ENCODE data around the gene CHMP2A. TPM values are rescaled to one million over a fixed set of nuclear protein-coding genes. Genes with fewer than 3 reads are reported as not detected.
"Not testable (repeated sequence)": the region's sequence is repeated elsewhere in the genome, so short reads cannot be mapped to it uniquely, and the experiment has no call there.

Gene CHMP2A
- total RNA-seq, 4 donors from 2014 or later = 79.2 to 115 (median 101) TPM

DNA sequence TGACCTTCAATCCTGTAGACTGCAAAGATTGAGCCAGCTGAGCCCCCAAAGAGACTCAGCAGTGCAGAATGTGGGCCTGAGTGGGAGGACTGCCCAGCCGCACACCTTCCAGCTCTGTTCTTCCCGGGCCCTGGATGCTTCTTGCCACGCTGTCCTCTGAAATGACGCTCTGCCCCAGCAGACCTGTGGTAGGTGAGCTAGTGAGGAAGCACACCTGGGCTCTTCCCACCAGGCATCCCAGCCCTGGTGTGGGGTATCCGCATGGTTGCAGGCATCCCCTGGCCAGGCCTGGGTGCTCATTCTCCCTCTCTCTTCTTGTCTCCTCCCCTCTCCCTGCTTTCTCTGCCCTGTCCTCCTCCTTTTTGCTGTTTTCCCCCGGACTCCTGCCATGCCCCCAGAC is 28.1 kb upstream of the CHMP2A start:
- Histone ChIP-seq H3K27ac (no peak overlapping the region), H3K4me1 (peaks cover 0 to 5% (median 3%) of the 10 kb centered on the region in 4 donors), H3K36me3 (peaks cover 0 to 22% (median 0%) of the 10 kb centered on the region in 3 donors), H3K9me3 (no peaks in the 10 kb centered on the region), H3K27me3 (no peaks in the 10 kb centered on the region), H3K4me3 (no peak overlapping the region)
- DNase-seq = no peak
- no peak for TF ChIP-seq CTCF (IDR thresholded peaks at IDR 0.05)
- TF ChIP-seq POLR2A (IDR thresholded peaks at IDR 0.05) = no peak

DNA sequence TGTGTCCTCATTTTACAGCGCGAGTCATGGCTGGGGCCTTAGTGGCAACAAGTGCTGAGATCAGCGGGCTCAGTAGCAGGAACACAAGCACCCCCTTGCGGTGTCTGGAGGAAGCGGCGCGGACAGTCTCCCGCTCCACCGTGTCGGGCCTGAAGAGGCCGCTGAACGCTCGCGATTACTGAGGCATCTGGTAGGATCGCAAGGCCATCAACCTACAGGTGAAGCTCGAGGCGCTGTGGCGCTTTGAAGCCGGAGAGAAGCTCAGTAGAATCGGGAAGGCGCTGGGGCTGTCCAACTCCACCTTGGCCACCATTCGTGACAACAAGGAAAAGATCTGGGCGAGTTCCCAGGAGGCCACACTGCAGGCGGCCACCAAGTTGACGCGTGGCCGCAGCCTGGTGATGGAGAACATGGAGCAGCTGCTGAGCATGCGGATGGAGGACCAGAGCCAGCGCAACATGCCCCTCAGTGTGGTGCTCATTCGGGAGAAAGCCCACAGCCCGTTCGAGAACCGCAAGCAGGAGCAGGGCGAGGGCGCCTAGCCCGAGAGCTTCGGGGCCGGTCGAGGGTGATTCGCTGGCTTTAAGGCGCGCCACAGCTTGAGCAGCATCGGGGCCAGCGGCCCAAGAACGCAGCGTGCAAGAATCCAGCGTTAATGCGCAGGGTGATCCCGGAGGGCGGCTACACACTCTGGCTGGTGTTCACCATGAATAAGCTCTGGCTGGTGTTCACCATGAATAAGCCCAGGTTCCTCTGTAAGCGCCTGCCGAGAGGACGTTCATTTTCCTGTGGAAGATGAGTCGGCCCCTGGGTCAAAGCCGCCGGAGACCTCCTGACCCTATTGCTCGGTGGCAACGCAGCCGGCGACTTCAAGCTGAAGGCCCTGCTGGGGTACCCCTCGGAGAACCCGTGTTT is 26.6 kb upstream of the CHMP2A start:
- Histone ChIP-seq H3K36me3 (peaks cover 0 to 22% (median 0%) of the 10 kb centered on the region in 3 donors), H3K4me1 (peaks cover 0 to 5% (median 3%) of the 10 kb centered on the region in 4 donors), H3K9me3 (no peaks in the 10 kb centered on the region), H3K4me3 (no peak overlapping the region), H3K27me3 (no peaks in the 10 kb centered on the region), H3K27ac (peak overlapping the region in 2 of 4 donors; percentile 45 to 61)
- peak; percentile 77 to 92 (median 81) for DNase-seq
- no peak for TF ChIP-seq POLR2A (IDR thresholded peaks at IDR 0.05)
- peak; percentile 72 to 86 (median 78) for TF ChIP-seq CTCF (IDR thresholded peaks at IDR 0.05)

DNA sequence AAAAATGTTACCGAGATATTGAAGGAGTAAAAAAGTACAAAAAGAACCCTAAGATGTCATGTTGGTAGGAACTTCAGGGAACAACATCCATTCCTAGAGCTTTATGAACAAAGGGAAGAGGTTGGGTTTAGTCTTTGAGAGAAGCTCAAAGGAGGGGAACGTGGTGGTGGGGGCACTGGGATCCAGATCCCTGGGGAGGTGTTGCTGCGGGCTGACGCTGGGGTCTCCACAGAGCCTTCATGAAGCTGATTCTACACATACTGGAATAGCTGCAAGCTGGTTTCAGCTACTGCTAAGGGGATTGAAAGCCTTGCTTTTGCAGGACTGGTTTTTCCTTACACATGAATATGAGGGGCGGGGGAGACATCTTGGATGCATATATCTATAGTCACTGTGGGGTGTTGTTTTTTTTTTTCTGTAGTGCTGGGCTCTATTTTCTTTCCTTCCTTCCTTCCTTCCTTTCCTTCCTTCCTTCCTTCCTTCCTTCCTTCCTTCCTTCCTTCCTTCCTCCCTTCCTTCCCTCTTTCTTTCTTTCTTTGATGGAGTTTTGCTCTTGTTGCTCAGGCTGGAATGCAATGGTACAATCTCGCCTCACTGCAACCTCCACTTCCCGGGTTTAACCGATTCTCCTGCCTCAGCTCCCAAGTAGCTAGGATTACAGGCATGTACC is 24.7 kb upstream of the CHMP2A start:
- H3K9me3 ChIP-seq = no peaks in the 10 kb centered on the region
- H3K36me3 ChIP-seq = peaks cover 0 to 22% (median 0%) of the 10 kb centered on the region in 3 donors
- H3K4me3 ChIP-seq = no peak overlapping the region
- no peak for DNase-seq
- H3K27ac ChIP-seq = no peak overlapping the region
- no peak for TF ChIP-seq POLR2A (IDR thresholded peaks at IDR 0.05)
- no peak for TF ChIP-seq CTCF (IDR thresholded peaks at IDR 0.05)
- no peaks in the 10 kb centered on the region for H3K27me3 ChIP-seq
- H3K4me1 ChIP-seq = peaks cover 0 to 5% (median 4%) of the 10 kb centered on the region in 4 donors

DNA sequence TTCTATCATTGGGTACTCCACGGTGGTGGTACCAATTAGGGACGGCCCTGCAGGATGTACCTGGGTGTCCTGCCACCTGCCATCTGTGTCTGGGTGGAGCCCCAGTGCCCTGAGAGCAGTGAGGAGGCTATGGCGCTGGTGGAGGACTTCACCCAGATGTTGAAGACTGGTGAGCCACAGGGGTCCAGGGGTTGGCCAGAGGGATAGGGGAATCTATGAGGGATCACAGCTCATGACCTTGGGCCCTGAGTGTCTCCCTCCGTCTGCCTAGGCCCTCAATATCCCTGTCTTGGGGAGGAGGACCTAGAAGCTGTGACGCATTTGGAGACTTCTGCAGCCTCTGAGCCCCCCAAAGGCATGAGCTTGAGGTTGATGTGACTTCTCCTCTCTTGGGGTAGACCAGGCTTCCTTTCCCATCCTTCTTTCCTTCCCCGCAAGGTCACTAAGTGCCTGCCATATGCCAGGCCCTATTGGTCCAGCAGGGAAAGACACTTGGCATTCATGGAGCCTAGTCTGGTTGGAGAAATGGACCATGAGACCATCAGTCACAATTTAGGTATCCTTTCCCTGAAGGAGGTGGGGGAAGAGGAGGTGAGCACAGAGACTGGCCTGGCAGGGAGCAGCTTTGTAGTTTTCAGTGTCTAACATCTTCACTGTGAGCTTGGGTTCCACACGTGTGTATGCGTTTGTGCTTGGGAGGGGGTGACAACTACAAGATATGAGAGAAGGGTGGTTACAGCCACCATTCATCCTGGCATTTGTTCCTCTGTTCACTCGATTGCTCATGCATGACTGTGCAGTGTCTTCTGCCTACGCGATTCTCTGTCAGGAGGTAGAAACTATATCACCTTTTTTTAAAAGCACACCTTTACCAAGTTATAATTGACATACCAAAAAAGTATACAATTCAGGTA is 23.4 kb upstream of the CHMP2A start:
- H3K4me1 ChIP-seq = peaks cover 0 to 10% (median 8%) of the 10 kb centered on the region in 4 donors
- H3K9me3 ChIP-seq = no peaks in the 10 kb centered on the region
- H3K27me3 ChIP-seq = no peaks in the 10 kb centered on the region
- H3K4me3 ChIP-seq = no peak overlapping the region
- no peak overlapping the region for H3K27ac ChIP-seq
- peaks cover 0 to 21% (median 0%) of the 10 kb centered on the region in 3 donors for H3K36me3 ChIP-seq
- peak in 2 of 3 donors; percentile 13 to 40 for DNase-seq
- TF ChIP-seq CTCF (IDR thresholded peaks at IDR 0.05) = no peak
- TF ChIP-seq POLR2A (IDR thresholded peaks at IDR 0.05) = no peak

DNA sequence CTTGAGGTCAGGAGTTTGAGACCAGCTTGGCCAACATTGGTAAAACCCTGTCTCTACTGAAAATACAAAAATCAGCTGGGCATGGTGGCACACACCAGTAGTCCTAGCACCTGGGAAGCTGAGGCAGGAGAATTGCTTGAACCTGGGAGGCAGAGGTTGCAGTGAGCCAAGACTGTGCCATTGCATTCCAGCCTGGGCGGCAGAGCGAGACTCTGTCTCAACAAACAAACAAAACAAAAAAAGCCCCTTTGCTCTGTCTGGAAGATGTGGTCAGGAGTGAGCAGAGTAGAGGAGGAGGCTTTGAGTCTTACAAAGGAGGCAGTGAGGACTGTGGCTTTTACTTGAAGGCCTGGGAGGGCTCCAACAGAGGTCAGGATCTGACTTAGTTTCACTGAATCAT is 22.7 kb upstream of the CHMP2A start:
- not testable (repeated sequence) for H3K27ac ChIP-seq, H3K4me1 ChIP-seq, H3K27me3 ChIP-seq, H3K9me3 ChIP-seq, H3K4me3 ChIP-seq
- peaks cover 0 to 14% (median 0%) of the 10 kb centered on the region in 3 donors for H3K36me3 ChIP-seq
- DNase-seq = peak in 1 of 3 donors; percentile 19
